ENCODE data around the gene ELN. TPM values are rescaled to one million over a fixed set of nuclear protein-coding genes. Genes with fewer than 3 reads are reported as not detected.

The ELN gene
- total and polyA plus RNA-seq, 2 of the 4 experiments (the other 2 are of a cell fraction), result 2.2 to 14.3 TPM

Other genes with a start within 250 kb of the ELN start
- 2.9 and 3.9 TPM in 2 replicates for gene CLDN4, start 197.2 kb upstream of the ELN start, total RNA-seq (2012; rRNA removed)
- 3.8 and 4.4 TPM in 2 replicates for gene CLDN4, start 197.2 kb upstream of the ELN start, polyA plus RNA-seq (2012; rRNA removed)
- gene METTL27, start 185.7 kb upstream of the ELN start, total RNA-seq (2012; rRNA removed), result 1.7 and 2.3 TPM in 2 replicates
- gene METTL27, start 185.7 kb upstream of the ELN start, polyA plus RNA-seq (2012; rRNA removed), result 4.3 and 5.2 TPM in 2 replicates
- not detected in 2 replicates for gene TMEM270, start 167.0 kb upstream of the ELN start, total RNA-seq (2012; rRNA removed)
- 0.17 TPM in 1 of 2 replicates, not detected in the other for gene TMEM270, start 167.0 kb upstream of the ELN start, polyA plus RNA-seq (2012; rRNA removed)
- gene LIMK1, start 55.6 kb downstream of the ELN start, total RNA-seq (2012; rRNA removed), result 22.2 and 25.8 TPM in 2 replicates
- gene LIMK1, start 55.6 kb downstream of the ELN start, polyA plus RNA-seq (2012; rRNA removed), result 48.0 and 57.4 TPM in 2 replicates
- 241 and 269 TPM in 2 replicates for gene EIF4H, start 146.2 kb downstream of the ELN start, total RNA-seq (2012; rRNA removed)
- gene EIF4H, start 146.2 kb downstream of the ELN start, polyA plus RNA-seq (2012; rRNA removed), result 292 and 321 TPM in 2 replicates
- gene LAT2, start 181.8 kb downstream of the ELN start, total RNA-seq (2012; rRNA removed), result under 0.01 and 0.36 TPM in 2 replicates
- 0.50 and 0.77 TPM in 2 replicates for gene LAT2, start 181.8 kb downstream of the ELN start, polyA plus RNA-seq (2012; rRNA removed)
- gene RFC2, start 226.2 kb downstream of the ELN start, total RNA-seq (2012; rRNA removed), result 33.9 and 37.8 TPM in 2 replicates
- gene RFC2, start 226.2 kb downstream of the ELN start, polyA plus RNA-seq (2012; rRNA removed), result 23.2 and 25.2 TPM in 2 replicates

Data from IMR-90 (cell line).